GM19035 (cell line): Measurements from ENCODE around the gene CLIP3.
"Not testable (repeated sequence)": the region's sequence is repeated elsewhere in the genome, so short reads cannot be mapped to it uniquely, and the experiment has no call there.

Source experiments
- ATAC-seq: cut with Tn5 transposase; IDR thresholded peaks from one replicate; pipeline ENCODE4 v1.9.1; 2021; ENCODE audit not compliant: unreplicated experiment

Gene CLIP3, protein sequence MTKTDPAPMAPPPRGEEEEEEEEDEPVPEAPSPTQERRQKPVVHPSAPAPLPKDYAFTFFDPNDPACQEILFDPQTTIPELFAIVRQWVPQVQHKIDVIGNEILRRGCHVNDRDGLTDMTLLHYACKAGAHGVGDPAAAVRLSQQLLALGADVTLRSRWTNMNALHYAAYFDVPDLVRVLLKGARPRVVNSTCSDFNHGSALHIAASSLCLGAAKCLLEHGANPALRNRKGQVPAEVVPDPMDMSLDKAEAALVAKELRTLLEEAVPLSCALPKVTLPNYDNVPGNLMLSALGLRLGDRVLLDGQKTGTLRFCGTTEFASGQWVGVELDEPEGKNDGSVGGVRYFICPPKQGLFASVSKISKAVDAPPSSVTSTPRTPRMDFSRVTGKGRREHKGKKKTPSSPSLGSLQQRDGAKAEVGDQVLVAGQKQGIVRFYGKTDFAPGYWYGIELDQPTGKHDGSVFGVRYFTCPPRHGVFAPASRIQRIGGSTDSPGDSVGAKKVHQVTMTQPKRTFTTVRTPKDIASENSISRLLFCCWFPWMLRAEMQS

DNA sequence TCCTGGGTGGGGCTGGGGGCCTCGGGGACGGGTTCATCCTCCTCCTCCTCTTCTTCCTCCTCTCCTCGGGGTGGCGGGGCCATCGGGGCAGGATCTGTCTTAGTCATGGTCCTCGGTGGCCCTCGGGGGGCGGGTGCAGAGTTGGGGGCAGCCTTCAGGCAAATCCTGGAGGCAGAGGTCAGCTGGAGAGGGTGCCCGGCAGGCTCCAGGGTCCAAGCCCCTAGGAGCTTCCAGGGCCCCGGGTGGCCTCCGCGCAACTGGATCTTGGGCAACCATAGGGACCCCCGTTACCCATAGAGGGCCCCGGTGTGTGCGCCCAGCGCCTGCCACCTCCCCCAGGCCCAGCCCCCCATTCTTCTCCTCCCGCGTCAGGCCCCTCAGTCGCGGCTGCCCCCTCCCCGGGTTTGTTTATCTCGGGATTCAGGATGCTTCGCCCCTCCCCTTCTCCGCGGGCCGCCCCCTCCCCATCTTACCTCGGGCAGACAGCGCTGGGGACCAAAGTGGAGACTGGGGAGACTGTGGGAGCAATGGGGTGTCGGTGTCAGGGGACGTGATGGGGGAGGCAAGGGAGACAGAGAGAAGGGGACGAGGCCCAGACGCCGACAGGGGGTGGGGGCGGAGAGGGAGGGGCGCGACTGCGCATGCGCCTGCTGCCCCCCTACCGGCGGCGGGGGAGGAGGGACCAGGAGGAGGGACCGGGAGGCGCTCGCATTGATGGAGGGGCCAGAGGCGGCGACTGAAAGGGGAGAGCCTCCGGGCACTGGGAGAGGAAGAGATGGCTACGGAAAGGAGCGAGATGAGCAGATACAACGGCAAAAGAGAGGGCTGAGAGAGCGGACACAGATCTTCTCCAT lies at the start of gene CLIP3:
Gene CLIP3, minus strand, starts transcription at position 623 of the 854 bp plus-strand sequence. Its CDS starts 516 bp downstream, at position 107.
- no peak for ATAC-seq

DNA sequence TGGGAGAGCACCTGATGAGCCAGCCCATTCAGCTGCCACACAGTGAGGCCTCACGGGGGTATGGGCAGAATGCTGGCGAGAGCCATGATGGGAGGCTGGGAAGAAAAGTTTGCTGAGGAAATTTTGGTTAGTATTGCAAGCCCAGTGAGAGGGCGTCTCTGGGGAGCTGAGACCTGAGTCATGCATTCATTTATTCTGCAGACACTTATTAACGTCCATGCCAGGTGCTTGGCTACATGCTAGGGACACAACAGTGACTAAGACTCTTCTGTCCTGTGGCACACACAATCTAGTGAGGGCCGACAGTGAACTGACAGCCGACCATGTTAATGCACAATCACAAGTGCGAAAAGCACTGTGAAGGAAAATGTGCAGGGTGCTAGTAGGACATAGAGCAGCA lies 49.2 kb upstream of the CLIP3 start:
- ATAC-seq = no peak

DNA sequence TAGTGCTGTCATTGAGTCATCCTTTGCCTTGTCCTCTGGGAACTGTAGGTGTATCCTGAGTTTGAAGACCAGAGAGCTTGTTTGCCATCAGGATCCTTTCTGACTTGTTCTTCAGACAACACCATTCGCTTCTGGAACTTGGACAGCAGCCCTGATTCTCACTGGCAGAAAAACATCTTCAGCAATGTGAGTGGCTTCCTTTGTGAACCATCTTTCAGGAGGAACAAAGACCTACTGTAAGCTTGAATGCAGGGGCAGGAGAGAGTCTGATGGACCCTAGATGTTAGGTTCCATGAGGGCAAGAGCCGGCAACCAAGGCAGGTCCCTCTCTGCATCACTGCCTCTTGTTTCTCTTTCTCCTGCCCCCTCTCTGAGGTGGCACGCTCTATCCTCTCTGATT lies 48.7 kb upstream of the CLIP3 start:
- no peak for ATAC-seq

DNA sequence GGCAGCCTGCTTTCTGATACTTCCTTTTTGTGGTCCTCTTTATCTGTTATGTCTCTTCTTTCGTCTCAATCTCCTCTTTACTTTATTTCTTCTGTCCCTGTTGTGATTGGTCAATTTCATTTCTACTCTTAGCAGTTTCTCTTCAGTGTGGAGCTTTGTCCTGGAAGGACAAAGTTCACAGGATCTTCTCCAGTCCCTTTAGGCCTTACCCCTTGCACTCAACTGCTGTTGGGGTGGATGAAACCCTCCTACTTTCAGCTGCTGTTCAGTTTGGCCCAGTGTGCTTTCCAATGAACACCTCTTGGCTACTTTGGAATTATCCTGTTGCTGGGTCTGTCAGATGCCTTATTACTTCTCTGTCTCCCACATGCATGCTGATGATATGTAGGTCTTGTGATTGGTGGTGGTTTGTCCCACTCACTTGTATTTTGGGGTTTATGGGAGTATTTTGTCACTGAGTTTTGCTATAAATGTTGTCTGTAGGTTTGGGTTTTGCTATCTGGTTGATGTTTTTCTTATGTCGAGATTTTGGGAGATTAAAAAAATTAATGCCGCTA lies 46.8 kb upstream of the CLIP3 start:
- ATAC-seq = no peak

DNA sequence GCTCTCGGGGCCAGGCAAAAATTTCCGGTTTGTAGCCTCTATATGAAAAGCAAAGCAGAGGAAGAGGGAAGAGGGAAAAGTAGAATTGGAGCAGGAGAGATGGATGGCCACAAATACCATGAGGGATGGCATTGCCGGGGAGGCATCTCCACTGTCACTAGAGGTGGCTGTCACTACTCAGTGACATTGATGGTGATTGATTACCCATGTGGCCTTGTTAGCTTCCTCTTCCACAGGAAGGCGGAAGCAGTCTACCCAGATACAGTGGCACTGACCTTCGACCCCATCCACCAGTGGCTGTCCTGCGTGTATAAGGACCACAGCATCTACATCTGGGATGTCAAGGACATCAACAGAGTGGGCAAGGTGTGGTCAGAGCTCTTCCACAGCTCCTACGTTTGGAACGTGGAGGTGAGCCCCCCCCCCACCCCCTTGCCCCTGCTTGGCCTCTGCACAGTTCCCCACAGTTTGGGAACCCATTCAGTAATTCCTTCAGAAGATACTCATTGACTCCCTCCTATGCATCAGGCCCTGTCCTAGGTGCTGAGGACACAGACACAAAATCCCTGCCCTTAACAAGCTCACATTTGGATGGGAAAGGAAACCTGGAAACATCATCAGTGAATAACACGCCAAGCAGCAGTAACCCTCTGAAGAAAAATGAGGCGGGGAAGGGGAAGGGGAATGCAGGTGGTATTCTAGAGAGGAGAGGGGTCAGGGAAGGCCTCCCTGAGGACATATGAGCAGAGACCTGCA lies 40.6 kb upstream of the CLIP3 start:
- ATAC-seq = no peak

DNA sequence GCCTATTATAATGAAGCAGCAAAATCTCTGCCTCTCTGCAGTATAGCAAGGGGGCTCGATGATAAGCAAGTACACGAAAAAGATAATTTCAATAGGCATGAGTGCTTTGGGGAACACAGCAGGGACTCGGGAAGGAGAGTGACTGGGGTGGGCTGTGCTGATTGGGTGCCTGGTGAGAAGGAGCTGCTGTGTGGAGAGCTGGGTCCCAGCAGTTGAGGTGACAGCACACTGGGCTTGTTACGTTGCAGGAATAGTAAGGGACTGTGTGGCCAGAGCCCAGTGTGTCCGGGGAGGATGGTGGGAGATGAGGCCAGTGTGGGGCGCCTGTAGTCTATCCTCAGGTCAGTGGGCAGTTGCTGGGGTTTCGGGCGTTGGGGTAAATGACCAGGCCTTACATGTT lies 39.4 kb upstream of the CLIP3 start:
- no peak for ATAC-seq

DNA sequence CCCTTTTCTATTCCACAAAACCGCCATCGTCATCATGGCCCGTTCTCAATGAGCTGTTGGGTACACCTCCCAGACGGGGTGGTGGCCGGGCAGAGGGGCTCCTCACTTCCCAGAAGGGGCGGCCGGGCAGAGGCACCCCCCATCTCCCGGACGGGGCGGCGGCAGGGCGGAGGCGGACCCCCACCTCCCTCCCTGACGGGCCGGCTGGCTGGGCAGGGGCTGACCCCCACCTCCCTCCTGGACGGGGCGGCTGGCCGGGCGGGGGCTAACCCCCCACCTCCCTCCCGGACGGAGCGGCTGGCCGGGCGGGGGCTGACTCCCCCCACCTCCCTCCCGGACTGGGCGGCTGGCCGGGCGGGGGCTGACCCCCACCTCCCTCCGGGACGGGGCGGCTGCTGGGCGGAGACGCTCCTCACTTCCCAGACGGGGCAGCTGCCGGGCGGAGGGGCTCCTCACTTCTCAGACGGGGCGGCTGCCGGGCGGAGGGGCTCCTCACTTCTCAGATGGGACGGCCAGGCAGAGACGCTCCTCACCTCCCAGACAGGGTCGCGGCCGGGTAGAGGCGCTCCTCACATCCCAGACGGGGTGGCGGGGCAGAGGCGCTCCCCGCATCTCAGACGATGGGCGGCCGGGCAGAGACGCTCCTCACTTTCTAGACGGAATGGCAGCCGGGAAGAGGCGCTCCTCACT lies 36.3 kb upstream of the CLIP3 start:
- not testable (repeated sequence) for ATAC-seq

DNA sequence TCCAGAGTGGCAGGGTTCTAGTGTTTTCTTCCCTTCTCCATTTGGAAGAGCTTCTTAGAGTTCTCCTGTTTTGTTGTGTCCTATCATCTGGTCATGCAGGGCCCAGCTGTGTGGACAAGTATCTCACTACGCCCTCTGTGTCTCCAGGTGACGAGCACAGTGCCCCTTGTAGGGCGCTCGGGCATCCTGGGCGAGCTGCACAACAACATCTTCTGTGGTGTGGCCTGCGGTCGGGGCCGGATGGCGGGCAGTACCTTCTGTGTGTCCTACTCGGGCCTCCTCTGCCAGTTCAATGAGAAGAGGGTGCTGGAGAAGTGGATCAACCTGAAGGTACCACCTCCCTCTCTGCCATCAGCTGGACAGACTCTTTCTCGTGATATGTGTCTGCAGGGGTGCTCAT lies 35.0 kb upstream of the CLIP3 start:
- no peak for ATAC-seq

DNA sequence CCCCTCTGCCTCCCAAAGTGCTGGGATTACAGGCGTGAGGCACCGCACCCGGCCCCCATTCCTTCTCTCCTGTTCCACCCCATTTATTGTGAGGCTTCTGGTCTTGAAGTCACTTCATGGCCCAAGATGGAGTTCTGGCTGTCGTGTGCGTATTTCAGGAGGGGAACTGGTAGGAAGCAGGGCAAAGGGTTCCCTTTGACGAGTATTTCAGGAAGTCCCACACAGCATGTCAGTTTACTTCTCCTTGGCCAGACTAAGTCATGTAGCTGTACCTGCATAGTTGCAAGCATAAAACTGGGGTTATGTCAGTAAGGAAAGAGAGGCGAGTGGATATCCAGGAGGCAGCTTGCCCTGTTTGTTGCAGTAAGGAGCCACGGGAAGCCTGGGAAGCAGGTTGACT lies 32.2 kb upstream of the CLIP3 start:
- ATAC-seq = no peak

DNA sequence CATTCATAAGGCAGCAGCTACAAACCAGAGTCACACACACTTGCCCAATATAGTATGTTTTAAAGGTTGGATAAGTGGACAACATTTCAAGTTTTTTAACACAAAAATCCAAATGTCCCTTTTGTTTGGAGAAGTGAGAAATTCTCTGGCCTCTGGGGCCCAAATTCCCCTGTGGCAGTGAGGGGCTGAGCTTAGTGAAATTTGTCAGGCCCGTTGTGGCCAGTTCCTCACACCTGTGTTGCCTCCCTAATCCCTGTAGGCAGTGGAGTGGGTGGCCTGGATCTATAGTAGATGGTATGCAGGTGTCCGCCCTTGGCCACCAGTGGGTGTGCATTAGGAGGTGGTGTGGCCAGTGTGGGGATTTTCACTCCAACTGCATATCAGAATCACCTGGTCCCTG lies 28.7 kb upstream of the CLIP3 start:
- ATAC-seq = no peak

DNA sequence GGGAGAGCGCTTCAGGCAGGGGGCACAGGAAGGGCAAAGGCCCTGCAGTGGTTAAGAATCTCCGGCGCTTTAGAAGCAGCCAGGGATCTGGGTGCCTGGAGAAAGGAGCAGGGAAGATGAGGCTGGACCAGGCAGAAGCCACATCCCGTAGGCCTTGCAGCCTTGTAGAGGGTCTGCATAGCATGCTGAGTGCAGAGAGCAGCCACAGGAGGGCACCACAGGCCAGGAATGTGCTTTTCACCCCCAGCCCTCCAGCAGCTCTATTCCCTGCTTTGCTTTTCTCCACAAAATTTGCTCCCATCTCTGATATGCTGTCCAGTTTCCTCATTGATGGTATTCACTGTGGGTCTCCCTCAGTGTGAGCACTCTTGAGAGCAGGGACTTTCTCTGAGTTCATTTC lies 27.8 kb upstream of the CLIP3 start:
- ATAC-seq = no peak

DNA sequence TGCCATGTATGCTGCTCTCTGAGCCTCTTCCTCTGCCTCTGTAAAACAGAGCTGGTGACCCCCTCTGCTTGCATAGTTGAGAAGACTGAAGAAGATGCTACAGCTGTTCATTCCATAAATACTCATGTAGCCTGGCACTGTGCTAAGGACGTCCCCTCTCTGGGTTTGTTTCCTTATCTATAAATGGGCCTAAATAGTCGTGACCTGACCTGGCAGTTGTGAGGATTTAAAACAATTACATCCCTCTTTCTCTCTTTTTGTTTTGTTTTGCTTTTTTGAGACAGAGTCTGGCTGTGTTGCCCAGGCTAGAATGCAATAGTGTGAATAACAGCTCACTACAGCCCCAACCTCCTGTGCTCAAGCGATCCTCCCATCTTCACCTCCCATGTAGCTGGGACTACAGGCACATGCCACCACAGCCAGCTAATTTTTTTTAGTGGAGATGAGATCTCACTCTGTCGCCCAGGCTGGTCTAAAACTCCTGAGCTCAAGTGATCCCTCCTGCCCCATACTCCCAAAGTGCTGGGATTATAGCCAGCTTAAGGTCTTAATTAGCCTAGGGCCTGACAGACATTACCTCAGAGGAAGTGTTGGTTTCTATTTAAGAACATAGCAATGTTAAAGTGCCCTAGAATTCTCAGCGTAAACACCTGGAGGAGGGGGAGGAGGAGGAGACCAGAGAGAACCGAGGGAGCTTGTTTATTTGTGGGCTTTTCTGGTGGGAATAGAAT lies 26.7 kb upstream of the CLIP3 start:
- no peak for ATAC-seq

DNA sequence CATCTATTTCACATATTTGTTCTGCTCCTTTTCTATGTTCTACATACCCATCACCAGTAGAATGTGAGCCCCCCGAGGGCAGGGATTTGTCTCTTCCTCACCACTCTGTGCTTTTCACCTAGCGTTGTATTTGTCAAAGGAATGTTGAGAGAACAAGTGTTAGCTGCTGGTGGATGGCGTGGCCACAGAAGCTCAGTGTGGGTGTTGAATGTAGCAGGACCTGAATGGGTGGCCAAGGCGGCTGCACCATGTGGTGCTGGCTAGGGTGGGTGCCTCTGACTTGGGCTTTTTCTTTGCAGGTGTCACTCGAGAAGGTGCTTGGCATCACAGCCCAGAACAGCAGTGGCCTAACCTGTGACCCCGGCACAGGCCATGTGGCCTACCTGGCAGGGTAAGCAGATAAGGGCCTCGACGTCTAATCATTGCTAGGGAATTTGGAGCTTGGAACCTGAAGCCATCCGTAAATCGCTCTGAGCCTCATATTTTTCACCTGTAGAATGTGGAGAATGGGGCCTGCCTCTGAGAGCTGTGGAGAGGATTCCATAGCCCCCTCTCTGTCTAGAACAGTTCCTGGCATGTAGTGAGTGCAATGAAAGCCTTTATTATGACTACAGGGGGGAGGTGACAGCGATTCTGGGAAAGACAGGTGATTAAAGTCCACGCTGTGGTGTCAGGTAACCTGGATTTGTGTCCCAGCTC lies 26.0 kb upstream of the CLIP3 start:
- no peak for ATAC-seq

DNA sequence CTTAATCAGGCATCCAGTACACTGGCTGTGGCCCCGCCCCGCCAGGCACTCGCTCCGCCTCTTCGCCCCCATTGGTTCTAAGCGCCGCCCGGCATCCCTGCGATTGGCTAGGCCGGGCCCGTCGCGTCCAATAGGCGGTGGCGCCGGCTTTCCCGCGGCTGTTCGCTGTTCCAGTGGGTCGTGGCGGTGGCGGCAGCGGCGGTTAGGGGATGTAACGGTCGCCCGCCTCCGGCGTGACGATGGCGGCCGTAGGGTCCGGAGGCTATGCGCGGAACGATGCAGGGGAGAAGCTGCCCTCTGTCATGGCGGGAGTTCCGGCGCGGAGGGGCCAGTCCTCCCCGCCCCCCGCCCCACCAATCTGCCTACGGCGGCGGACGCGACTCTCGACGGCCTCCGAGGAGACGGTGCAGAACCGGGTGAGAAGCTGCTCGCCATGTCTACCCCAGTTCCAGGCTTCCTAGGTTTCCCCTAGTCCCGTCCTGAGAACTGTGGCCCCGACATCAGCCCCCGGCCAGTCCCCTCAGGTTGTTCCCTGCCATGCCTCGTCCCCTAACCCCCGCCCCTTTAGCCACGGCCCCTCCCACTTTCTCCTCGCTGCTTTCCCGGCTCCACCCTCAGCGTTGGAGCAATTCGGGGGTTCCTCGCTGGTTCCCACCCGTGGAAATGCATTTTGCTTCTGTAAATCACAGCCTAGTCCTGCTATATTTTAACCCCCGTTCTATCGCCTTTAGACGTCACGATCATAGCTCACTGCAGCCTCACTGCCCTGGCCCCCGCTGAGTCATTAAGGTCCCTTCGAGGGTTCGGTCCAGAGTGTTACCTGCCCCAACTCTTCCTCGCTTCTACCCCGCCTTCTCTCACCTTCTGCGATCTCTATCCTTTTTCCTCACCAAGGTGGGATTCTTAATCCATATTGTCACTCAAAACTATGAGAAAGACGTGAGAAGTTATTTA lies 22.3 kb upstream of the CLIP3 start, which contains the start of gene WDR62:
Gene WDR62, plus strand, starts transcription at position 165 of the 954 bp plus-strand sequence. Its CDS starts 75 bp downstream, at position 240.
- peak; percentile 77 for ATAC-seq

DNA sequence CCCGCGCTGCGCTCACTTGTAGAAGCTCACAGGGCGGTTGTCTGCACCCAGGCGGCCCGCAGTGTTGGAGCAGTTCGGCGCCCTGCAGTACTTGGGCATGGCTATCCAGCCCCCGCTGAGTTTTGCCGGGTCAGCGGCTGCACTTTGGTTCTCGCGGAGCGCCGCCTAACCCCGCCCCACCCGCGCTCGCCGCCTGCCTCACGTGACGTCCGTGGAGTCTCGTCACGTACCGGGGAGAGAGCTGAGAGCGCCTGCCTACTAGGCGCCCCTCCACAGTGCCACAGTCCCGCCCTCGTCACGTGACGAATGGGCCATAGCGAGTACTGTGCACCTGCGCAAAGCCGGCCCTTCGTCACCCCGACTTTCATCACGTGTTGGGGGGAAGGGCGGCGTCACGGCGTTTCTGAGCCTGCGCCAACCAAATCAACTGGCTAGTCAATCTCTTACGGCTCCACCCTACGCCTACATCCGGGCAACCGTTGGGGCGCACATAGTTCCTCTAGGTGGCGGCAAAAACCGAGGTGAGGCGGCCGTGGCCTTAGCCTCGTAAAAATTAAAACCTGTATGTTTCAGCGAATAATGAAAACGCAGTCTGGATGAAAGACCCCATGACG lies 21.6 kb upstream of the CLIP3 start, which contains the start of gene THAP8:
Gene THAP8, minus strand, starts transcription at position 167 of the 614 bp plus-strand sequence. Its CDS starts 68 bp downstream, at position 99.
- peak; percentile 82 for ATAC-seq

DNA sequence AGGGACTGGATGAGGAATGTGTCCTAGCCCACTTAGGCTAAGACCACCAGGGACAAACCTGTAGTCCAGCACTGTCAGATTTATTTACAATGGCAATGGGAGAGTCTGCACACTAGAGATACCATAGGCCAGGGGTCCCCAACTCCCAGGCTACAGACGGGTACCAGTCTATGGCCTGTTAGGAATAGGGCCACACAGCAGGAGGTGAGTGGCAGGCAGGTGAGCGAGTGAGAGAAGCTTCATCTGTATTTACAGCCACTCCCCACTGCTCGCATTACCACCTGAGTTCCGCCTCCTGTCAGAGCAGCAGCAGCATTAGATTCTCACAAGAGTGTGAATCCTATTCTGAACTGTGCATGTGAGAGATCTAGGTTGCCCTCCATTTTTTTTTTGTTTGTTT lies 19.0 kb upstream of the CLIP3 start:
- no peak for ATAC-seq

DNA sequence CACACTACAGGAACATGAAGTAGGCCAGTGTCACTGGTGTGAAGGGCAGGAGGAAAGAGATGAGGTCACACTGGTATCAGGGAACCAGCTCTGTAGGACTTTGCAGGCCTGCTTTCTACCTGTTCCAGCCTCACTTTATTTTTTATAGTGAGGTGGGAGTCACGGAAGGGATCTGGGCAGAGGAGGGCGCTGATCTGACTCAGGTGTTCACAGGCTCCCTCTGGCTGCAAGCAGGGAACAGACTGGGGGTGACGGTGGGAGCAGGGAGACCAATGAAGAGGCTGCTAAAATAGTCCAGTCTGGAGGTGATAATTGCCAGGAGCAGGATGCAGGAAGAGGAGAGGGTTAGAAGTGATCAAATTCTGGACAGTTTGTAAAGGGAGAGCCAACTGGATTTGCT lies 18.6 kb upstream of the CLIP3 start:
- no peak for ATAC-seq
